GM12801 (cell line): ENCODE results near the gene IGSF22.

Source experiments
- CTCF ChIP-seq: IDR thresholded peaks from one replicate; pipeline ENCODE4 v1.5.1; 2011; ENCODE audit warnings: control low read depth; ENCODE audit not compliant: insufficient read length; ENCODE audit errors: extremely low read depth

Gene IGSF22

GRCh38 chr11:18697576-18697975 is 28.4 kb downstream of the IGSF22 start:
- TF ChIP-seq CTCF: no peak

GRCh38 chr11:18696638-18697225 is 29.3 kb downstream of the IGSF22 start:
- no peak for TF ChIP-seq CTCF

- no peak for TF ChIP-seq CTCF
Measured at GRCh38 chr11:18692941-18693760, 32.8 kb downstream of the IGSF22 start.

GRCh38 chr11:18684267-18684666 is 41.7 kb downstream of the IGSF22 start:
- no peak for TF ChIP-seq CTCF

GRCh38 chr11:18682466-18682865 is 43.5 kb downstream of the IGSF22 start:
- TF ChIP-seq CTCF: no peak

GRCh38 chr11:18677560-18677959 is 48.4 kb downstream of the IGSF22 start:
- no peak for TF ChIP-seq CTCF

GRCh38 chr11:18676803-18677202 is 49.2 kb downstream of the IGSF22 start:
- TF ChIP-seq CTCF: no peak
